Effector memory CD8-positive, alpha-beta T cell (primary cell): ENCODE measurements around the gene NT5DC2.

ENCODE experiments used
- ATAC-seq: fragments of 150-1000 bp; cut with Tn5 transposase; replicated peaks from 2 replicates; pipeline ENCODE4 v1.10.0; 2021; ENCODE audit warnings: mild to moderate bottlenecking, moderate library complexity
- DNase-seq, 3 experiments: peaks; one replicate each; pipeline ENCODE4 v3.0.0; 2021
- H3K27ac Mint-ChIP-seq, 2 donors: one replicate each; pipeline ENCODE4 v1.8.0; 2022; ENCODE audit warnings: mild to moderate bottlenecking in 2 of 2, mixed read lengths in 2 of 2, moderate library complexity in 2 of 2
- H3K27me3 Mint-ChIP-seq, 2 donors: one replicate each; pipeline ENCODE4 v1.8.0; 2022; ENCODE audit warnings: mixed read lengths in 2 of 2
- H3K36me3 Mint-ChIP-seq: one replicate; pipeline ENCODE4 v1.8.0; 2022; ENCODE audit warnings: mild to moderate bottlenecking, moderate library complexity, mixed read lengths; ENCODE audit not compliant: insufficient read depth
- H3K4me1 Mint-ChIP-seq, 2 donors: one replicate each; pipeline ENCODE4 v1.8.0; 2022; ENCODE audit warnings: low read depth in 2 of 2, mixed read lengths in 2 of 2
- H3K4me3 Mint-ChIP-seq, 2 donors: one replicate each; pipeline ENCODE4 v1.8.0; 2022; ENCODE audit warnings: mild to moderate bottlenecking in 2 of 2, mixed read lengths in 2 of 2, moderate library complexity in 2 of 2
- H3K9me3 Mint-ChIP-seq, 2 donors: one replicate each; pipeline ENCODE4 v1.8.0; 2022; ENCODE audit warnings: mixed read lengths in 2 of 2

The NT5DC2 gene

DNA sequence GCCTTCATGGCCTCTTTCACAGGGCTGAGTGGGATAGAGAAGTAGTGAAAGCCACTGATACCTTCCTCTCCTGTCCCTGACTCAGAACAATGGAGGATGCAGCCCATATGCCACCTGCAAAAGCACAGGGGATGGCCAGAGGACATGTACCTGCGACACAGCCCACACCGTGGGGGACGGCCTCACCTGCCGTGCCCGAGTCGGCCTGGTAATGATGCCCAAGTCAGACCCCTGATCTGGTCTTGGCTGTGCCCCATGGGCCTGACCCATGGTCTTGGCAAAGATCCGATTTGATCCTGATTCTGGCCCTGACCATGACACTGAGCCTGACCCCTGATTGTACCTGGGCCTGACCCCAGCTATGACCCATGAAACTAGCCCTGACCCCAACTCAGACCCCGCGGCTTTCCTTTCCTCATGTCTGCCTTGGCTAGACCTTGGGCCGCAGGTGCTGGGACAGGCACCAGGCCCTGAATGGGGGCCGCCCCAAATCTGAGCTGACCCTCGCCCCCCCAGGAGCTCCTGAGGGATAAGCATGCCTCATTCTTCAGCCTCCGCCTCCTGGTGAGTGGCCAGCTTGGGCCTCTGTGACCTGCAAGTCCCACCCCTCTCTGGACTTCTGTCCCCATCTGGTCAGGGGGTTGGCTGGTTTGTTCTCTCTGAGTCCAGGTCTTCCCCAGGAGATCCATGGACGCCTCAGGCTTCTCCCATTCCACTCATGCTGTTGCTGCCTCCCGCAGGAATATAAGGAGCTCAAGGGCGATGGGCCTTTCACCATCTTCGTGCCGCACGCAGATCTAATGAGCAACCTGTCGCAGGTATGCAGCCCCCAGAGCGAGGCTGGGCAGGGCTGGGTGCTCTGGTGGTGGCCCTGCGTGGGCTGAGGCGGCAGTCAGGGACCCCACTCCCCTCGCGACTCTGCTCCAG, 15.6 kb downstream of the NT5DC2 start:
- Mint-ChIP-seq H3K27ac (no peak overlapping the region), H3K4me1 (peaks cover 0 to under 1% of the 10 kb centered on the region in 2 donors), H3K27me3 (no peaks in the 10 kb centered on the region), H3K9me3 (no peaks in the 10 kb centered on the region), H3K36me3 (no peaks in the 10 kb centered on the region), H3K4me3 (no peak overlapping the region)
- ATAC-seq (no peak), DNase-seq (no peak)

DNA sequence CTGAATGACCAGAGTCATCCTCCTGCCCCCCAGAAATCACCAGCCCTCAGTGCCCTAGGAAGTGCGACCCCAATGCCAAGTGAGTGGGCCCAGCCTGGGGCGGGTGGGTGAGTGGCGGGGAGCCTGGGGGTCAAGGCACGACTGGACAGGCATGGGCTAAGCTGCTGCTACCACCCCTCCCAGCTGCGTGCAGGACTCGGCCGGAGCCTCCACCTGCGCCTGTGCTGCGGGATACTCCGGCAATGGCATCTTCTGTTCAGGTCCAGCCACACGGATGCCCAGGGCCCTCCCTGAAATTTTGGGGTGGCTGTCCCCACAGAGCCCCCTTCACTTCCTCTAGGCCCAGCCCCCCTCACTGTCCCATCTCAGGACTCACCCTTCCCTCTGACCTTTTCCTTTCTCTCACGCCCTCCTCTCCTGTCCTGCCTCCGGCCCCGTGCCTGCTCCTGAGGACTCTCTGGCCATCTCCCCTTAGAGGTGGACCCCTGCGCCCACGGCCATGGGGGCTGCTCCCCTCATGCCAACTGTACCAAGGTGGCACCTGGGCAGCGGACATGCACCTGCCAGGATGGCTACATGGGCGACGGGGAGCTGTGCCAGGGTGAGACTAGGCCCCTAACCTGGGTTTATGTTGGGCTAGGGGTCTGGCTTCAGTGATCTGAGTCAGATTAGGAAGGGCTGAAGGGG, 17.0 kb downstream of the NT5DC2 start:
- H3K4me3 Mint-ChIP-seq = no peak overlapping the region
- peaks cover 0 to 2% of the 10 kb centered on the region in 2 donors for H3K4me1 Mint-ChIP-seq
- DNase-seq = no peak
- no peaks in the 10 kb centered on the region for H3K36me3 Mint-ChIP-seq
- H3K27ac Mint-ChIP-seq = no peak overlapping the region
- no peaks in the 10 kb centered on the region for H3K27me3 Mint-ChIP-seq
- H3K9me3 Mint-ChIP-seq = no peaks in the 10 kb centered on the region
- no peak for ATAC-seq

DNA sequence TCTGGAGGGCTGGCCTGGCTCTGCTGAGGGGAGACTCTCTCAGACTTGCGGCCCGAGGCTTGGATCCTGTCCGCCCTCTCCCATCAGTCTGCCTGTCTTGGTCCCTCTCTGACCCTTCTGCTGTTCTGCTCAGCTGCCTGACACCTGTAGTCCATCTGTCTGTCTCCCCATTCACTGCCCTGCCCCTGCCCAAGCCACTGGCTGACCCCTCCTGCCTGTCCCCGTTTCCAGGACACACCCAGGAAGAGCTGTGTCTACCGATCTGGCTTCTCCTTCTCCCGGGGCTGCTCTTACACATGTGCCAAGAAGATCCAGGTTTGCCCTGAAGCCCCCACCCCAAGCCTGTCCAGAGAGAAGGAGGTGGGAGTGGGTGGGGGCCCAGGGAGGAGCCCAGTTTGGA, 18.5 kb downstream of the NT5DC2 start:
- Mint-ChIP-seq H3K27me3 (no peaks in the 10 kb centered on the region), H3K4me1 (peaks cover 0 to 2% of the 10 kb centered on the region in 2 donors), H3K4me3 (no peak overlapping the region), H3K9me3 (no peaks in the 10 kb centered on the region), H3K36me3 (no peaks in the 10 kb centered on the region), H3K27ac (no peak overlapping the region)
- ATAC-seq (no peak), DNase-seq (no peak)

DNA sequence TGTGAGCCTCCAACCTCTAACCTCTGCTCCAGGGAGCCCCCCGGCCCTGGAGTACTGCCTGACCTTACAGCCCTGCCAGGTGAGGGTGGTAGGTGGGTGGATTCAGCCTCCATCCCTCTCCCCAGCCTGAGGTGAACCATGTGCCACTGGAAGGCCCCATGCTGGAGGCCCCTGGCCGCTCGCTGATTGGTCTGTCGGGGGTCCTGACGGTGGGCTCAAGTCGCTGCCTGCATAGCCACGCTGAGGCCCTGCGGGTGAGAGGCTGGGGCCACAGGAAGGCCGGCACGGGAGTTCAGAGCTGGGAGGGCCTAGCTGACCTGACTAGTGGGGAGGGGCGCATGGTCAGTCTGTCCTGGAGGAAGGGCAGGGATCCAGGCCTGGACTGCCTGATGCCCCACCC, 19.1 kb downstream of the NT5DC2 start:
- Mint-ChIP-seq H3K9me3 (no peaks in the 10 kb centered on the region), H3K4me3 (no peak overlapping the region), H3K4me1 (peaks cover 0 to 2% of the 10 kb centered on the region in 2 donors), H3K36me3 (no peaks in the 10 kb centered on the region), H3K27me3 (no peaks in the 10 kb centered on the region), H3K27ac (no peak overlapping the region)
- ATAC-seq = no peak
- no peak for DNase-seq

DNA sequence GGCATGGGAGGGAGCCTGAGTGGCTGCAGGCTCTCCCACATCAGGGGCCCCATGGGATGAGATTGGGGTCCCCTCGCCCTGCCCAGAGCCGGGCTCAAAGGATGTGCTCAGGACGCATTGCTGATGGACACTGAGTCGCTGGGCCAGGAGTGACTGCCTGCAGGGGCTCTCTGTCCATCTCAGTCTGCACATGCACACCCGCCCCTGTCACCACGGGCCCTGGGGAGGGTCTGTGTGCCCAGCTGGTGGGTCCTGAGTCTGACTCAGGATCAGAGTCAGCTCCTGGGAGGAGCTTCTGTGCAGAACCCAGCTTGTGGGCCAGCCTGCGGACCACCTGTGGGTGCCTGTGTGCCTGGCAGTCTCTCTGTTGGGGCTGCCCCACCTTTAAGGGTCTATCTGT, 20.4 kb downstream of the NT5DC2 start:
- no peak for DNase-seq
- Mint-ChIP-seq H3K27me3 (no peaks in the 10 kb centered on the region), H3K27ac (no peak overlapping the region), H3K4me3 (no peak overlapping the region), H3K4me1 (peaks cover 0 to 2% of the 10 kb centered on the region in 2 donors), H3K36me3 (no peaks in the 10 kb centered on the region), H3K9me3 (no peaks in the 10 kb centered on the region)
- ATAC-seq = no peak

DNA sequence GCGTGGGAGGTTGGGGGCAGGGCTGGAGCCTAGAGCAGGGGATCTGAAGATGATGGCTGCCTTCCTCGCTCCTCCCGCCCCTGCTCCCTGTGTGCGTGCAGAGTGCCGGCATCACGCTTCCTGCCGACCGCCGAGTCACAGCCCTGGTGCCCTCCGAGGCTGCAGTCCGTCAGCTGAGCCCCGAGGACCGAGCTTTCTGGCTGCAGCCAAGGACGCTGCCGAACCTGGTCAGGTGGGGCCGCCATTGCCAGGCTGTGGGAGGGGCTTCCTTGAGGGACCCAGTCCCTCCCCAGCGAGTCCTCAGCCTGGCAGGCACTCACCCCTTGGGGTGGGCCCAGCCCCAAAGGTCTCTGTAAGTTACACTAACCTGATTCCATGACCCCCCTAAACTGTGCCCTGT, 20.9 kb downstream of the NT5DC2 start:
- no peaks in the 10 kb centered on the region for H3K9me3 Mint-ChIP-seq

DNA sequence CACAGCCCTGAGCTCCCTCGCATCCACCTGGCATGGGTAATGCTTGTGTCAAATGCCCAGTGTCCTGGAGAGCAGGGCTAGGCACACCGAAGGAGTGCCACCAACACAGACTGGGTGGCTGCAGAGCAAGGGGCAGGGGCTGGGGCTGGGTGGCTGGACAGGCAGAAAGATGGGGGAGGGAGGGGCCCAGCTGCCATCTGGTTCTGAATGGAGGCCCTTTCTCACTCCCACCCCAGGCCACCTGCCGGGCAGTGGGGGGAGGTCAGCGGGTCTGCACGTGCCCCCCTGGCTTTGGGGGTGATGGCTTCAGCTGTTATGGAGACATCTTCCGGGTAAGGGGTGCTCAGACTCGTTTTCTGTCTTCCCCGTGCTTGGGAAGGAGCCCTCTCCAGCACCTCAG, 21.6 kb downstream of the NT5DC2 start:
- no peak overlapping the region for H3K4me3 Mint-ChIP-seq
- no peak overlapping the region for H3K27ac Mint-ChIP-seq

More for the DNA sequence above, 20.9 kb downstream of the NT5DC2 start:
- Mint-ChIP-seq H3K36me3 (no peaks in the 10 kb centered on the region), H3K4me1 (peaks cover 0 to 2% of the 10 kb centered on the region in 2 donors), H3K27me3 (no peaks in the 10 kb centered on the region), H3K4me3 (no peak overlapping the region), H3K27ac (no peak overlapping the region)
- no peak for DNase-seq
- no peak for ATAC-seq

DNA sequence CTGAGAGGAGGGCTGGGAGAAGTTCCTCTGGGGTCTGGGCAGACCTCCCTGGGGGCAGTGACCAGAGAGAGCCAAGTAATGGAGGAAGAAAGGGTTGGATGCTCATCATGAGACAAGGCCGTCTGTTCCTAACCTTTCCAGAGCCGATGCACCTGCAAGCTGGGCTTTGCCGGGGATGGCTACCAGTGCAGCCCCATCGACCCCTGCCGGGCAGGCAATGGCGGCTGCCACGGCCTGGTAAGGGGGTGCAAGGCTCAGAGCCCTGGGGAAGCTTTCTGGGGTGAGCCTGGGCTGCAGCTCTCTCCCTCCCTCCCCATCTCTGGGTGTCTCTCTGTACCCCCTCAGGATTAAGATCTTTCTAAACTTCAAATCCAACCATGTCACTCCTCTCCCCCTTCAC, 22.1 kb downstream of the NT5DC2 start:
- peaks cover 0 to 2% of the 10 kb centered on the region in 2 donors for H3K4me1 Mint-ChIP-seq
- H3K4me3 Mint-ChIP-seq = no peak overlapping the region
- H3K27ac Mint-ChIP-seq = no peak overlapping the region
- no peaks in the 10 kb centered on the region for H3K36me3 Mint-ChIP-seq
- H3K27me3 Mint-ChIP-seq = no peaks in the 10 kb centered on the region
- ATAC-seq (no peak), DNase-seq (no peak)
- H3K9me3 Mint-ChIP-seq = no peaks in the 10 kb centered on the region

More for the DNA sequence above, 21.6 kb downstream of the NT5DC2 start:
- Mint-ChIP-seq H3K9me3 (no peaks in the 10 kb centered on the region), H3K27me3 (no peaks in the 10 kb centered on the region), H3K36me3 (no peaks in the 10 kb centered on the region), H3K4me1 (peaks cover 0 to 2% of the 10 kb centered on the region in 2 donors)
- no peak for DNase-seq
- no peak for ATAC-seq

DNA sequence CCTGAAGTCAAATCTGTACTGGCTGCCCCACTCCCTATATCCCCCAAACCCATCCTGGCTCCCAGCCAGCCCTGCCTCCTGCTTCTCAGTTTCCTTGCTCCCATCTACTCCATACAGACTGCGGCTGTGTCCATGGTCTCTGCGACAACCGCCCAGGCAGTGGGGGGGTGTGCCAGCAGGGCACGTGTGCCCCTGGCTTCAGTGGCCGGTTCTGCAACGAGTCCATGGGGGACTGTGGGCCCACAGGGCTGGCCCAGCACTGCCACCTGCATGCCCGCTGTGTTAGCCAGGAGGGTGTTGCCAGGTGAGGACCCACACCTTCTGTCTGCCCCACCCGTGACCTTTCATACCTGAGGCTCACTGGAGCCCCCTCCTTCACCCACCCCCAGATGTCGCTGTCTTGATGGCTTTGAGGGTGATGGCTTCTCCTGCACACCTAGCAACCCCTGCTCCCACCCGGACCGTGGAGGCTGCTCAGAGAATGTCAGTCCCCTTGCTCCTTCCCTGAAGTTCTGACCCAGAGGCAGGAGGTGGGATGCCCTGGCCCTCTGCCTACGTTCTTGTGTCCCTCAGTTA, 23.8 kb downstream of the NT5DC2 start:
- ATAC-seq (no peak), DNase-seq (no peak)
- H3K36me3 Mint-ChIP-seq = no peaks in the 10 kb centered on the region
- H3K27me3 Mint-ChIP-seq = peaks cover 0 to 6% of the 10 kb centered on the region in 2 donors
- no peak overlapping the region for H3K27ac Mint-ChIP-seq
- H3K4me3 Mint-ChIP-seq = no peak overlapping the region
- peaks cover 0 to 2% of the 10 kb centered on the region in 2 donors for H3K4me1 Mint-ChIP-seq
- no peaks in the 10 kb centered on the region for H3K9me3 Mint-ChIP-seq

DNA sequence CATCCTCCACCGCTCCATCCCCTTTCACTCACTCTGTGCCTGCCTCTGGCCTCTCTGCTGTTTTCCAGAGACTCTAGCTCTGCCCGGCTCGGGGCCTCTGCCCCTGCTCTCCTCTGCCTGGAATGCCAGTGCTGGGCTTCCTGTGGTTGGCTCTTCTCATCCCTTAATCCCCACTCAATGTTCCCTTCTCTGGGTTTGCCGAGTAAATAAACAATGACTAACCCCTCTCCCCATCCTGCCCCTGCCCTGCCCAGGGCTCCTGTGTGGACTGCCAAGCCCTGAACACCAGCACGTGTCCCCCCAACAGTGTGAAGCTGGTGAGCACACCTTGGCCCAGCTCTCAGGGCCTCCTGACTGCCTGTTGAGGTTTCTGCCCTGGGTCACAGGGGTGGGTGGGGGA, 26.3 kb downstream of the NT5DC2 start:
- ATAC-seq (no peak), DNase-seq (no peak)
- H3K36me3 Mint-ChIP-seq = no peaks in the 10 kb centered on the region
- H3K4me3 Mint-ChIP-seq = no peak overlapping the region
- H3K27me3 Mint-ChIP-seq = peaks cover 0 to 6% of the 10 kb centered on the region in 2 donors
- no peaks in the 10 kb centered on the region for H3K9me3 Mint-ChIP-seq
- H3K27ac Mint-ChIP-seq = peak overlapping the region in 1 of 2 donors; percentile 44
- no peaks in the 10 kb centered on the region for H3K4me1 Mint-ChIP-seq

DNA sequence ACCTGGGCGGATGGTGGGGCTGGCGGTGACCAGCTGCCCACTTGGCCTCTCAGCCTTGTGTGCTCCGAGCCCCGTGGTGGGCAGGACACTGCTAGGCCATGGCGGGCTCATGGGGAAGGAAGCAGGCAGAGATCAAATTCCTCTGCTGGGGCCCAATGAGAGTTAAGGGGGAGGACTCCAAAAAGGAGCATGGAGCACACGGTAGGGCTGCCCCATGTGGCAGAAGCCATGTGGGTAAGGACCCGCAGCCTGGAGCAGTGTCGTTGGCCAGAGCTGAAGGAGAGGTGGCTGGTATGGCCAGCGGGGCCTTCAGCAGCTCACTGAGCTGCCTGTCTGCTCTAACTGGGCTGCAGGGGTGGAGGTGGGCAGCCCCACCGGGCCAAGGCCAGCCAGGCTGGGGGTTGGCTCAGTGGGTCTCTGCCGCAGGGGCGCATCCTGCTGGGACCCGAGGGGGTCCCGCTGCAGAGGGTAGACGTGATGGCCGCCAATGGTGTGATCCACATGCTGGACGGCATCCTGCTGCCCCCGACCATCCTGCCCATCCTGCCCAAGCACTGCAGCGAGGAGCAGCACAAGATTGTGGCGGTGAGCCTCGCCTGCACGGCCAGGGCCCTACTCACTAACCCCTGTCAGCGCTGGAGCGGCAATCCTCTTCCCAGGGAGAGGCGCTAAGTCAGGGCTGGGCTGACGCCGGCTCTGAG, 27.2 kb downstream of the NT5DC2 start:
- DNase-seq (no peak), ATAC-seq (no peak)
- H3K4me1 Mint-ChIP-seq = no peaks in the 10 kb centered on the region
- H3K4me3 Mint-ChIP-seq = no peak overlapping the region
- no peaks in the 10 kb centered on the region for H3K36me3 Mint-ChIP-seq
- peaks cover 0 to 6% of the 10 kb centered on the region in 2 donors for H3K27me3 Mint-ChIP-seq
- H3K27ac Mint-ChIP-seq = no peak overlapping the region
- H3K9me3 Mint-ChIP-seq = no peaks in the 10 kb centered on the region

DNA sequence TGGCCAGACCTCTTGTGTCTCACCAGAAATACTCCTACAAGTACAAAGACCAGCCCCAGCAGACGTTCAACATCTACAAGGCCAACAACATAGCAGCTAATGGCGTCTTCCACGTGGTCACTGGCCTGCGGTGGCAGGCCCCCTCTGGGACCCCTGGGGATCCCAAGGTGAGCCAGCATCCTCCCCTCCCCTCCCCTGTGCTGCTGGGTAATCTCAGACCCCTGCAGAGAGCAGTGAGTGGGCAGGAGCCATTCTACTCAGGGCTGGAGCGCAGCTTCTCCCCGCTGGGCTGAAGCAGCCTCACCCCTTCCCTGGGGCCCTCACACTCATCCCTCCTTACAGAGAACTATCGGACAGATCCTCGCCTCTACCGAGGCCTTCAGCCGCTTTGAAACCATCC, 28.7 kb downstream of the NT5DC2 start:
- Mint-ChIP-seq H3K9me3 (no peaks in the 10 kb centered on the region), H3K27me3 (peaks cover 0 to 6% of the 10 kb centered on the region in 2 donors), H3K4me3 (no peak overlapping the region), H3K27ac (no peak overlapping the region), H3K36me3 (no peaks in the 10 kb centered on the region), H3K4me1 (no peaks in the 10 kb centered on the region)
- ATAC-seq = no peak
- DNase-seq = no peak

DNA sequence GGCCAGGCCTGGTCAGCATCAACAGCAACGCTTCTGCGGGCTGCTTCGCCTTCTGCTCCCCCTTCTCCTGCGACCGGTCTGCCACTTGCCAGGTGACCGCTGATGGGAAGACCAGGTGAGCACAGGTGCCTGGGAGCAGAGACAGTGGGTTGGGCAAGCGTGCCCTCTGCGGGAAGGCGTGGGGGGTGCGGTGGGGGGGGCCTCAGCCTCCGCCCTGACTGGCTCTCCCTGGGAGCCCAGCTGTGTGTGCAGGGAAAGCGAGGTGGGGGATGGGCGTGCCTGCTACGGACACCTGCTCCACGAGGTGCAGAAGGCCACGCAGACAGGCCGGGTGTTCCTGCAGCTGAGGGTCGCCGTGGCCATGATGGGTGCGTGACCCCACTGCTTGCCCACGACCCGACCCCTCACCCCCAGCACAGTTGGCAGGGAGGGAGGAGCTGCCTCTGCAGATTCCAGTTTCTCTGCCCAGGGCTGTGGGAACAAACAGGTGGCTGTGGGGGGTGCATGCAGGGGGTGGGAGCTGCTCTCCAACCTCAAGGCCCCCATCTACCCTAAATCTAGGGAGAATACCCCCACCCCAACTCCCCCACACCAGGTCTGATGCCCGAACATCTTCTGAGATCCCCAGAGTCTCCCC, 29.8 kb downstream of the NT5DC2 start:
- Mint-ChIP-seq H3K27me3 (peaks cover 0 to 6% of the 10 kb centered on the region in 2 donors), H3K36me3 (no peaks in the 10 kb centered on the region), H3K4me1 (no peaks in the 10 kb centered on the region), H3K27ac (no peak overlapping the region), H3K9me3 (no peaks in the 10 kb centered on the region), H3K4me3 (no peak overlapping the region)
- ATAC-seq = no peak
- no peak for DNase-seq
